SKM-1 treated with dmso at 0.1 percent for 144 hours (cell line): ENCODE data around the gene GOLGA3.
"Not testable (repeated sequence)": the region's sequence is repeated elsewhere in the genome, so short reads cannot be mapped to it uniquely, and the experiment has no call there.

Experiments used
- DNase-seq: peaks from one replicate; lab custom pipeline; 2025; ENCODE audit not compliant: unreplicated experiment; lab: John Stamatoyannopoulos, UW

Gene GOLGA3

GRCh38 chr12:132754160-132754932 lies 74.3 kb downstream of the GOLGA3 start:
- DNase-seq = no peak

GRCh38 chr12:132753670-132754069 lies 75.0 kb downstream of the GOLGA3 start:
- DNase-seq = not testable (repeated sequence)

- DNase-seq = no peak
Observed at GRCh38 chr12:132748319-132748718, 80.3 kb downstream of the GOLGA3 start.

- DNase-seq = no peak
Observed at GRCh38 chr12:132747896-132748295, 80.8 kb downstream of the GOLGA3 start.

GRCh38 chr12:132747395-132747794 lies 81.3 kb downstream of the GOLGA3 start:
- no peak for DNase-seq

- DNase-seq = no peak
Observed at GRCh38 chr12:132746613-132747012, 82.1 kb downstream of the GOLGA3 start.

- DNase-seq = no peak
Observed at GRCh38 chr12:132743831-132744230, 84.8 kb downstream of the GOLGA3 start.

GRCh38 chr12:132741620-132742019 lies 87.0 kb downstream of the GOLGA3 start:
- DNase-seq = no peak

GRCh38 chr12:132740652-132741051 lies 88.0 kb downstream of the GOLGA3 start:
- no peak for DNase-seq

- DNase-seq = no peak
Observed at GRCh38 chr12:132740313-132740646, 88.4 kb downstream of the GOLGA3 start.

- no peak for DNase-seq
Observed at GRCh38 chr12:132739600-132740312, 88.9 kb downstream of the GOLGA3 start.

GRCh38 chr12:132736913-132737312 lies 91.8 kb downstream of the GOLGA3 start:
- no peak for DNase-seq

- no peak for DNase-seq
Observed at GRCh38 chr12:132736378-132736777, 92.3 kb downstream of the GOLGA3 start.

GRCh38 chr12:132735496-132735895 lies 93.2 kb downstream of the GOLGA3 start:
- DNase-seq = no peak

GRCh38 chr12:132734206-132734605 lies 94.5 kb downstream of the GOLGA3 start:
- DNase-seq = no peak

- no peak for DNase-seq
Observed at GRCh38 chr12:132731574-132731973, 97.1 kb downstream of the GOLGA3 start.

- DNase-seq = no peak
Observed at GRCh38 chr12:132730353-132730752, 98.3 kb downstream of the GOLGA3 start.

- no peak for DNase-seq
Observed at GRCh38 chr12:132729541-132730320, 98.9 kb downstream of the GOLGA3 start.

GRCh38 chr12:132728502-132728901 lies 100.2 kb downstream of the GOLGA3 start:
- no peak for DNase-seq

- DNase-seq = no peak
Observed at GRCh38 chr12:132727091-132727794, 101.4 kb downstream of the GOLGA3 start.

GRCh38 chr12:132726386-132726785 lies 102.3 kb downstream of the GOLGA3 start:
- no peak for DNase-seq
